H9 (cell line): ENCODE measurements around the gene GID8. TPM values are rescaled to one million over a fixed set of nuclear protein-coding genes. Genes with fewer than 3 reads are reported as not detected.

ENCODE experiments used
- DNase-seq: peaks from one replicate; pipeline ENCODE4 v3.0.0-alpha.2; 2017
- H2AFZ ChIP-seq: one replicate; pipeline ENCODE4 v1.6.1; 2013; ENCODE audit warnings: mild to moderate bottlenecking, low read length, control low read depth, moderate library complexity
- H2AK5ac ChIP-seq: 2 replicates; pipeline ENCODE4 v1.6.1; 2013; ENCODE audit warnings: low read length, control low read depth, mixed read lengths; ENCODE audit not compliant: insufficient read length
- H2BK120ac ChIP-seq: one replicate; pipeline ENCODE4 v1.6.1; 2013; ENCODE audit warnings: low read depth, mild to moderate bottlenecking, low read length, control low read depth, inconsistent platforms; ENCODE audit not compliant: poor library complexity, severe bottlenecking
- H2BK12ac ChIP-seq: 2 replicates; pipeline ENCODE4 v1.6.1; 2013; ENCODE audit warnings: low read length, control low read depth, mixed read lengths, low read depth; ENCODE audit not compliant: insufficient read length
- H2BK15ac ChIP-seq: 2 replicates; pipeline ENCODE4 v1.6.1; 2013; ENCODE audit warnings: low read depth, low read length, control low read depth
- H2BK20ac ChIP-seq: one replicate; pipeline ENCODE4 v1.6.1; 2013; ENCODE audit warnings: low read depth, mild to moderate bottlenecking, low read length, control low read depth, inconsistent platforms; ENCODE audit not compliant: poor library complexity, severe bottlenecking
- H2BK5ac ChIP-seq: 2 replicates; pipeline ENCODE4 v1.6.1; 2013; ENCODE audit warnings: low read length, control low read depth, mixed read lengths; ENCODE audit not compliant: insufficient read length
- H3K14ac ChIP-seq: 2 replicates; pipeline ENCODE4 v1.6.1; 2013; ENCODE audit warnings: low read length, control low read depth; ENCODE audit not compliant: insufficient read depth
- H3K18ac ChIP-seq: 2 replicates; pipeline ENCODE4 v1.6.1; 2013; ENCODE audit warnings: low read depth, mild to moderate bottlenecking, mixed read lengths, low read length, control low read depth; ENCODE audit not compliant: insufficient read length
- H3K23ac ChIP-seq: 2 replicates; pipeline ENCODE4 v1.6.1; 2013; ENCODE audit warnings: low read length, control low read depth, mixed read lengths, low read depth; ENCODE audit not compliant: insufficient read length
- H3K23me2 ChIP-seq: 2 replicates; pipeline ENCODE4 v1.6.1; 2013; ENCODE audit warnings: low read depth, mild to moderate bottlenecking, mixed read lengths, low read length, control low read depth; ENCODE audit not compliant: insufficient read length, poor library complexity, severe bottlenecking
- H3K27ac ChIP-seq: 2 replicates; pipeline ENCODE4 v1.5.1; 2013; ENCODE audit warnings: low read length, control low read depth, mixed read lengths, low read depth; ENCODE audit not compliant: insufficient read length
- H3K27me3 ChIP-seq: 2 replicates; pipeline ENCODE4 v1.6.1; 2013; ENCODE audit warnings: low read length, control low read depth, inconsistent platforms; ENCODE audit not compliant: insufficient read depth
- H3K4ac ChIP-seq: 2 replicates; pipeline ENCODE4 v1.6.1; 2013; ENCODE audit warnings: low read depth, mild to moderate bottlenecking, control low read depth, inconsistent platforms, low read length, moderate library complexity
- H3K4me1 ChIP-seq: 2 replicates; pipeline ENCODE4 v1.6.1; 2013; ENCODE audit warnings: low read length, control low read depth, inconsistent platforms; ENCODE audit not compliant: insufficient read depth
- H3K4me2 ChIP-seq: 2 replicates; pipeline ENCODE4 v1.6.1; 2013; ENCODE audit warnings: low read length, control low read depth, mixed read lengths; ENCODE audit not compliant: insufficient read length, insufficient read depth
- H3K56ac ChIP-seq: 2 replicates; pipeline ENCODE4 v1.6.1; 2013; ENCODE audit warnings: low read depth, mild to moderate bottlenecking, mixed read lengths, low read length, control low read depth; ENCODE audit not compliant: insufficient read length
- H3K79me1 ChIP-seq: 2 replicates; pipeline ENCODE4 v1.6.1; 2013; ENCODE audit warnings: low read depth, mild to moderate bottlenecking, moderate library complexity, low read length, control low read depth, inconsistent platforms; ENCODE audit not compliant: insufficient read depth, poor library complexity, severe bottlenecking
- H3K79me2 ChIP-seq: 2 replicates; pipeline ENCODE4 v1.6.1; 2013; ENCODE audit warnings: low read length, control low read depth, inconsistent platforms; ENCODE audit not compliant: insufficient read depth
- H3K9ac ChIP-seq: 2 replicates; pipeline ENCODE4 v1.6.1; 2013; ENCODE audit warnings: low read length, control low read depth, mixed read lengths; ENCODE audit not compliant: insufficient read length; ENCODE audit errors: extremely low read depth
- H3K9me3 ChIP-seq: one replicate; pipeline ENCODE4 v1.6.1; 2013; ENCODE audit warnings: low read depth, low read length, inconsistent platforms; ENCODE audit not compliant: control insufficient read depth
- H3T11ph ChIP-seq: one replicate; pipeline ENCODE4 v1.6.1; 2013; ENCODE audit warnings: mild to moderate bottlenecking, low read length, control low read depth, inconsistent platforms
- H4K20me1 ChIP-seq: one replicate; pipeline ENCODE4 v1.6.1; 2013; ENCODE audit not compliant: control insufficient read depth, insufficient read length, insufficient read depth
- H4K5ac ChIP-seq: 2 replicates; pipeline ENCODE4 v1.6.1; 2013; ENCODE audit warnings: low read depth, mild to moderate bottlenecking, mixed read lengths, low read length, control low read depth; ENCODE audit not compliant: insufficient read length
- H4K8ac ChIP-seq: replicated peaks from 2 replicates; pipeline ENCODE4 v1.6.1; 2013; ENCODE audit warnings: low read length, control low read depth, mixed read lengths, low read depth; ENCODE audit not compliant: insufficient read length
- H4K91ac ChIP-seq: 2 replicates; pipeline ENCODE4 v1.6.1; 2013; ENCODE audit warnings: low read depth, mild to moderate bottlenecking, moderate library complexity, mixed read lengths, low read length, control low read depth; ENCODE audit not compliant: insufficient read length
- H3K27ac Mint-ChIP-seq, 3 experiments: 2 replicates in 2 of 3; 3 replicates in 1 of 3; pipeline ENCODE4 v1.8.0; 2020 to 2021; ENCODE audit warnings: mixed read lengths in 3 of 3, mild to moderate bottlenecking in 1 of 3, moderate library complexity in 1 of 3
- H3K27me3 Mint-ChIP-seq: 2 replicates; pipeline ENCODE4 v1.8.0; 2021; ENCODE audit warnings: low read depth, mild to moderate bottlenecking, moderate library complexity, mixed read lengths
- H3K36me3 Mint-ChIP-seq, 3 experiments: 2 replicates in 2 of 3; 3 replicates in 1 of 3; pipeline ENCODE4 v1.8.0; 2020 to 2021; ENCODE audit warnings: low read depth in 3 of 3, mixed read lengths in 3 of 3; ENCODE audit not compliant: insufficient read depth in 1 of 3
- H3K4me1 Mint-ChIP-seq, 2 experiments: 2 replicates each; pipeline ENCODE4 v1.8.0; 2020; ENCODE audit warnings: mixed read lengths in 2 of 2
- H3K4me3 Mint-ChIP-seq, 2 experiments: 2 replicates in 1 of 2; 3 replicates in 1 of 2; pipeline ENCODE4 v1.8.0; 2020 to 2021; ENCODE audit warnings: mild to moderate bottlenecking in 2 of 2, mixed read lengths in 2 of 2, moderate library complexity in 1 of 2
- H3K9me3 Mint-ChIP-seq, 2 experiments: 2 replicates in 1 of 2; 3 replicates in 1 of 2; pipeline ENCODE4 v1.8.0; 2020; ENCODE audit warnings: mild to moderate bottlenecking in 2 of 2, mixed read lengths in 2 of 2, moderate library complexity in 1 of 2
- WGBS: extraction: QIAGEN DNeasy Blood & Tissue Kit; methylation state at CpG from one replicate; pipeline ENCODE4 v1.1.7; 2013; ENCODE audit warnings: missing lambda C conversion rate, low lambda C conversion rate, mixed read lengths; ENCODE audit not compliant: insufficient read length; ENCODE audit errors: extremely low coverage; 5-methylcytosine and 5-hydroxymethylcytosine counted together
- total RNA-seq: library from RNA; stranded (reverse); gene quantifications from 2 replicates; pipeline ENCODE4 v1.2.1, GENCODE V29; 2021
- TF ChIP-seq, protein P1 (sequence below): fragments of 200-600 bp; sonication (generic); conservative IDR thresholded peaks from 3 replicates; pipeline ENCODE4 v1.8.0; 2021; ENCODE audit warnings: antibody characterized with exemption, mild to moderate bottlenecking

The GID8 gene
- total RNA-seq, 1 experiment from 2014 or later, result 60.9 TPM

DNA sequence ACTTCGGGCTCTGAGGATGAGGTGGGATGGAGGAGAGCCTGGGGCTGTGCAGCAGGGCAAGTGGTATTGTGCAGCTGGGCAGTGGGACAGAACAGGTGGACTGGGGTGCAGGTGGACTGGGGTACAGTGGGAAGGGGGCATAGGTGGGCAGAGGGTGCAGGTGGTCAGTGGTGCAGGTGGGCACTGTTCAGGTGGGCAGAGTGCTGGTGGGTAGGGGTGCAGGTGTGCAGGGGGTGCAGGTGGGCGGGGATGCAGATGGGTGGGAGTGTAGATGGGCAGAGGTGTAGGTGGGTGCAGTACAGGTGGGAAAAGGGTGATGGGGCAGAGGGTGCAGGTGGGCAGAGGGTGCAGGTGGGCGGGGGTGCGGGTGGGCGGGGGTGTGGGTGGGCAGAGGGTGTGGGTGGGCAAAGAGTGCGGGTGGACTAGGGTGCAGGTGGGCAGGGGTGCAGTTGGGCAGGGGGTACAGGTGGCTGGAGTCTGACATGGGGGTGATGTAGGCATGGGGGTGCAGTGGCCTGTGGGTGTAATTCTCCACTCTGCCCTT, 48.4 kb downstream of the GID8 start:
- no peak overlapping the region for H3K4me2 ChIP-seq
- no peak overlapping the region for H4K5ac ChIP-seq
- peaks cover 34% of the 10 kb centered on the region for H3K27me3 Mint-ChIP-seq
- no peak overlapping the region for H3K9ac ChIP-seq
- H3K23ac ChIP-seq, result no peak overlapping the region
- no peak overlapping the region for H2AFZ ChIP-seq
- H2BK5ac ChIP-seq, result no peak overlapping the region
- H3K79me1 ChIP-seq, result no peaks in the 10 kb centered on the region
- no peak overlapping the region; the same call in 1 of the 2 replicates for H3K14ac ChIP-seq
- H3K4me1 ChIP-seq, result peaks cover 6% of the 10 kb centered on the region; the same call in 1 of the 2 replicates
- H4K91ac ChIP-seq, result no peak overlapping the region
- no peaks in the 10 kb centered on the region for H3K79me2 ChIP-seq
- no peaks in the 10 kb centered on the region for H3K23me2 ChIP-seq
- H2AK5ac ChIP-seq, result no peak overlapping the region
- H3K4me1 Mint-ChIP-seq, result peaks cover 17 to 46% of the 10 kb centered on the region in 2 experiments
- H3K9me3 ChIP-seq, result no peaks in the 10 kb centered on the region
- H3K27ac Mint-ChIP-seq, result no peak overlapping the region
- WGBS, result no CpG with 5 or more reads among the region's 6 CpGs
- H3K4me3 Mint-ChIP-seq, result no peak overlapping the region
- no peak overlapping the region for H3K18ac ChIP-seq
- H4K20me1 ChIP-seq, result no peaks in the 10 kb centered on the region
- H2BK12ac ChIP-seq, result no peak overlapping the region
- H3T11ph ChIP-seq, result no peak overlapping the region
- H3K27me3 ChIP-seq, result no peaks in the 10 kb centered on the region
- no peak overlapping the region for H4K8ac ChIP-seq
- H2BK120ac ChIP-seq, result no peak overlapping the region
- no peak overlapping the region for H3K56ac ChIP-seq
- H2BK15ac ChIP-seq, result no peak overlapping the region
- TF ChIP-seq, protein P1, sequence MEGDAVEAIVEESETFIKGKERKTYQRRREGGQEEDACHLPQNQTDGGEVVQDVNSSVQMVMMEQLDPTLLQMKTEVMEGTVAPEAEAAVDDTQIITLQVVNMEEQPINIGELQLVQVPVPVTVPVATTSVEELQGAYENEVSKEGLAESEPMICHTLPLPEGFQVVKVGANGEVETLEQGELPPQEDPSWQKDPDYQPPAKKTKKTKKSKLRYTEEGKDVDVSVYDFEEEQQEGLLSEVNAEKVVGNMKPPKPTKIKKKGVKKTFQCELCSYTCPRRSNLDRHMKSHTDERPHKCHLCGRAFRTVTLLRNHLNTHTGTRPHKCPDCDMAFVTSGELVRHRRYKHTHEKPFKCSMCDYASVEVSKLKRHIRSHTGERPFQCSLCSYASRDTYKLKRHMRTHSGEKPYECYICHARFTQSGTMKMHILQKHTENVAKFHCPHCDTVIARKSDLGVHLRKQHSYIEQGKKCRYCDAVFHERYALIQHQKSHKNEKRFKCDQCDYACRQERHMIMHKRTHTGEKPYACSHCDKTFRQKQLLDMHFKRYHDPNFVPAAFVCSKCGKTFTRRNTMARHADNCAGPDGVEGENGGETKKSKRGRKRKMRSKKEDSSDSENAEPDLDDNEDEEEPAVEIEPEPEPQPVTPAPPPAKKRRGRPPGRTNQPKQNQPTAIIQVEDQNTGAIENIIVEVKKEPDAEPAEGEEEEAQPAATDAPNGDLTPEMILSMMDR, result no peak
- no peaks in the 10 kb centered on the region for H3K9me3 Mint-ChIP-seq
- H2BK20ac ChIP-seq, result no peak overlapping the region
- H3K36me3 Mint-ChIP-seq, result no peaks in the 10 kb centered on the region
- H3K27ac ChIP-seq, result no peak overlapping the region
- DNase-seq, result no peak
- H3K4ac ChIP-seq, result no peak overlapping the region
